ENCODE results near the gene NTNG1. TPM values are rescaled to one million over a fixed set of nuclear protein-coding genes. Genes with fewer than 3 reads are reported as not detected.
"Not testable (repeated sequence)": the region's sequence is repeated elsewhere in the genome, so short reads cannot be mapped to it uniquely, and the experiment has no call there.

NTNG1 gene
- polyA plus RNA-seq (ENCODE audit: insufficient read length in 4 of 4) = 10 to 100 TPM; 22.5 to 40.0 (median 29.9) TPM

DNA sequence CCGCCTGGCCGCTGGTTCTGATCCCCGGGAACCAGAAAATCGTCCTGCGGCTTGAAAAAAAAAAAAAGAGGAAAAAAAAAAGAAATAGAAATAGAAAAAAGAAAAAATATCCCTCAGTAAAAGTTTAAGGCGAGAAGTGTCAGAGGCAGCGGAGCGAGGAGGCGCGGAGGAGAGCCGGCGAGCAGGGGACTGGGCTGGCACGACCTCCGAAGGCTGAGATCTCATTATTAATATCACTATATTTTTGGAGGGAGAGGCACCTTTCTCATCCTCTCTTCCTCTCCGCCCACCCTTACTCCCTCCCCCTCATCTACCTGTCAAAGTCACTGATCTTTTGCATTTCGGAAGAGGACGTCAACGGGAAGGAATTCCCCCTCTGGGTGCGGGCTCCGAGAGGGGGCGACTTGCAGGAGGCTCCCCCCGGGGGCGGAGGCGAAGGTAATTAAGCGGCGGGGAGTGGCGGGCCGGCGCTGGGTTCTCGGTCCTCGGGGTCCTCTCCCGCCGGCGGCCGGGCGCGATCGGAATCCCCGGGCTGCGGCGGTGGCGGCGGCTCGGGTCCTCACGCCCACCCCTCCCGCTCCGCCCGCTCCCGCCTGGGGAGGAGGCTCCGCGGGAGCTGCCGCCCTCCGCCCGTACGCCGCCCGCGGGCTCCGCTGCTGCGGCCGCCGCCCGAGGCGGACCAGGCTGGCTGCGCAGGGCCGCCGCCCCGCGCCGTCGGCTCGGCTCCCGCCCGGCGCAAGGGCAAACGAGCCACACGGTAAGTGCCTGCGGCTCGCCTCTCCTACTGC, at the start of gene NTNG1:
TSS of gene NTNG1 (plus strand) at position 337 of the 788 bp plus-strand sequence.
- no peak for DNase-seq (ENCODE audit: low read depth in 4 of 4, low spot score in 2 of 4)

DNA sequence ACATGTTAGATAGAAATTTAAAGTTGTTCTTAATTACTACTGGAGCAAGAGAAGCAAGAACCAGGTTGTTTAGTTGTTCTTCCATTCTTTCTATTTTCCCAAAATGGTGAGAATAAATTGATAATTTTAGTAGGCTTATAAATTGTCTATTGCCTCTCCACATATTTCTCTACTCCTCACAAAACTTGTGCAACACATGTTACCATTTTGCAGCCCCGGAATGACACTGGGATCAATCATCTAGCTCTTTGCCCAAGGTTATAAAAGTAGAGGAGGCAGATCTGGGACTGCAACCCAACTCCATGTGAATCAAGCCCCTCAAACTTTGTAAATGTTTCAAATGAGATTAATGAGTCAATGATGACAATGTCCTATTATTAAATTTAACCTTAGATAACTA, 49.4 kb upstream of the NTNG1 start:
- DNase-seq (ENCODE audit: low read depth in 4 of 4, low spot score in 2 of 4) = no peak

DNA sequence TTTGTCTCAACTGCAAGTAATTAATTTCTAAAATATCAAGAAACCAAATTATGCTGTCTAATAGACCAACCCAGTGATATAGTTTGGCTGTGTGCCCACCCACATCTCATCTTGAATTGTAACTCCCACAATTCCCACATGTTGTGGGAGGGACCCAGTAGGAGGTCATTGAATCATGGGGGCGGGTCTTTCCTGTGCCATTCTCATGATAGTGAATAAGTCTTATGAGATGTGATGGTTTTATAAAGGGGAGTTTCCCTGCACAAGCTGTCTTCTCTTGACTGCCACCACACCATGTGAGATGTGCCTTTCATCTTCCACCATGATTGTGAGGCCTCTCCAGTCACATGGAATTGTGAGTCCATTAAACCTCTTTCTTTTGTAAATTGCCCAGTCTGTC, 47.4 kb upstream of the NTNG1 start:
- DNase-seq (ENCODE audit: low read depth in 4 of 4, low spot score in 2 of 4) = not testable (repeated sequence)

DNA sequence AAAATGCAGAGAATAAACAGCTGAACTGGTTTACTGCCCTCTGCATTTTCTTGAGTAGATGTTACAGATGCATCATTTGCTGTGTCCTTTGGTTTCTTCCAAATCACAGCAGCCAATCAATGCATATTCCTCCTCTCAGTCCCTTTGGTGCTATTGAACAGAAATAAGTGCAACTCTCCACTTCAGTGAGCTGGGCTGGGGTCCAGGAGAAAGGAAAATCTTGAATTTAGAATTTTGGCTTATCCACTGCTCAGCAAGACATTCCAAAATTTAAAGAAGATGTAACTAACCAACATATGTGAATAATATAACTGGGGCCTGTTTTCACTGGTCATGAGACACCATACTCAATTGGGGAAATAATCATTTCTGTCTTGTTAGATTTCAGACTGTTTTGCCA, 45.2 kb upstream of the NTNG1 start:
- no peak for DNase-seq (ENCODE audit: low read depth in 4 of 4, low spot score in 2 of 4)

DNA sequence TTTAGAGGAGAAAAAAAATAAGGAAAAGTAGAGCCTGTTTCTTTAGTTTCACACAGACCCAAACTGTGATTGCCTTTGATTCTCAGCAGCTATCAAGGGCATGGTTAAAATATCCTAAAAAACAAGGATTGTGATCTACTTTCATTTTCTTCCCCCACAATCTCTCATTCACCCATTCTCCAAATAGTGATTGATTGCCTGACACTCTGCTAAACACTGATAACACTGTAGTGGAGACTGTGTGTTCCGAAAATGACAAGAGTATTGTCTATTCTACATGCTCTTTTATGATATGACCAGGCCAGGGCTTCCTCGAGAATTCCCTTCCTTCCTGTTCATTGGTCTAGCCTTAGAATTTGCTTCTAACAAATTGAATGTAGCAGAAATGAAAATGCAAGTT, 44.1 kb upstream of the NTNG1 start:
- no peak for DNase-seq (ENCODE audit: low read depth in 4 of 4, low spot score in 2 of 4)

DNA sequence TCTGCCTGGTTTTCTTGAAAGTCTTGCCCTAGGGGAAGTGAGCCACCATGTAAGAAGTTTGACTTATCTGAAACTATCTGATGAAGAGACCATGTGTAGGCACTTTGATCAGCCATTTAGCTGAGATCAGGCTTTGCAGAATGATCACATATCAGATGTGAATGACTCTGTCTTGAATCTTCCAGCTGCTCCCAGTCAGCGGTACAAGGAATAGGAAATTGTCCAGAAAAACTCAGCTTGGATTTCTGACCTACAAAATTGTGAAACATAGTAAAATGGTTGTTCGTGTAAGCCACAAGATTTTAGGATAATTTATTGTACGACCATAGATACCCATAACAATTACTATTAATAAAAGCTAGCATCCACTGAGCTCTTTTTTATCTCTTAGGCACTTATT, 41.9 kb upstream of the NTNG1 start:
- no peak for DNase-seq (ENCODE audit: low read depth in 4 of 4, low spot score in 2 of 4)

DNA sequence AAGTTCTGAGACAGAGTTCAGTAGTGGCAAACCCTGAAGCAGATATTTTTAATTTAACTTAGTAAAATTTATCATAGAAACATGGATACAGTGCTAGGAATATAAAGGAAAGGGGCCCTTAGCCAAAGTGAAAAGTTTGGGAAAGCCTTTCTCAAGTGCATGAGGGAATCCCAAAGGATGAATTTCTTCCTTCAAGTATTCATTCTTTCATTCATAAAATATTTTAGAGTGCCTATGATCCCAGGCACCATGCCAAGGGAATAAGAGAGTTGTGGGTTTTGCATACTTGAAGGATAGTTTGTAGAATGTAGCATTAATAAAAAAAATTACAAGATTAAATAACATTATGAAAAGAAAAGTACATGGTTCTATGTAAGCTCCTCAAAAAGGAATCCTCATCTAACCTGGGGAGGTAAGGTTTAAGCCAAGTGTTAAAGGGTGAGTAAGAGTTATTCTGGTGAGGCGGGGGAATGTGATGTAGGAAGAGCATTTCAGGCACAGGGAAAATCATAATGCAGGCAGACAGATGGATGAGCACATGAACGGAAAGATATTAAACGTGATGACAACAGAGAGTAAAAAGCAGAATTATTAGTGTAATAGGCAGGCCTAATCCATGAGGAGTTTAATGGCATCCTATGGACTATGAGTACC, 40.4 kb upstream of the NTNG1 start:
- DNase-seq (ENCODE audit: low read depth in 4 of 4, low spot score in 2 of 4) = no peak

DNA sequence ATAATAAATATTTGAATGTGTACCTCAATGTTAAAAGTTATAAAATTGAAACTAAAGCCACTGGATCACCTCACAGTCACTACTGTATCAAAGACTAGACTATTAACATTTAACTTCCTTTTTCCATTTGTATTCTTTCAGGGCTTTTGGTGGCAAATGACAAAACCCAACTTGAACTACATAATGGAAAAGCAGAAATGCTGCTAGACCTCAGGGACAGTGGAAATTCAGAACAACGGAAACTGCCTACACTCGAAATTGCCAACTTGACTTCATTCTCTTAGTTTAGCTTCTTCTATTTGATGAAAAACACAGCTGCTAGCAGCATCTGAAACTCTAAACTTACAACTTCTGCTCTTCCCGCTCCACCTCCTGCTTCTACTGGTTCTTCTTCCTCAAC, 34.9 kb upstream of the NTNG1 start:
- DNase-seq (ENCODE audit: low read depth in 4 of 4, low spot score in 2 of 4) = no peak

DNA sequence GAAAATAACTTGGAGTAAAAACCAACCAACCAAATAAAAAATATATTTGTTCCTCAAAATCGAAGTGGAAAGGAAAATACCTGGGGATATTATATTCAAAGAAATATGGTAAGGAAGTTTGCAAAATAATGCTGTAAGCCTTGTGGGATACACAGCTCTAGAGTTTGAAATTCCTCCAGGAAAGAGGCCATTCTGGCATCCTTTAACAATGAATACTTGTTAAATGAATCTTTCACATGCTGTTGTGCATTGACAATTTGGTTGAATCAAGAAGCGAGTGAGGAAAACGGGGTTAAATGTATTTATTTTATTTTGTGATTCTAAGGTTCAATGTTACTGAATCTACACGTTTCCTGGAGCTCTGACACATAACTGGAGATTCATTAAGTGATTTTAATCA, 30.5 kb upstream of the NTNG1 start:
- DNase-seq (ENCODE audit: low read depth in 4 of 4, low spot score in 2 of 4) = no peak

DNA sequence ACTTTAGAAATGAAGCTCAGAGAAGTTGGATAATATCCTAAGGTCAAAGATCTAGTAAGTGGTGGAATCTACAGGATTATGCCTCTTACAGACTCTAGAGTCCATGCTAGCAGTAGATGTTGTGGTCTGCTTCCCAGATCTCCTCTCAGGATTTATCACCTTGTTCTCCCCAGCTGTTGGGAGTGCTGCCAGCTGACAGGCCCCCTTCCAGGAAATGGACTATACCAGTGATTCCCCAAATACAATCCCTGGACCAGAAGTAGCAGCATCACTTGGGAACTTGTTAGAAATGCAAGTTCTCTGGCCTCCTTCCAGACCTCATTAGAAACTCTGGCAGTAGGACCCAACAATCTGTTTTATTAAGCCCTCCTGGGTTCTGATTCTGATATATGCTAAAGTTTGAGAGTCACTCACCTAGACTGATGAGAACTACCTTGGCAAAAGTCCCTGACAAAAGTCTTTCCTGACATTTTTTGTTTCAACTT, 24.5 kb upstream of the NTNG1 start:
- DNase-seq (ENCODE audit: low read depth in 4 of 4, low spot score in 2 of 4) = no peak

DNA sequence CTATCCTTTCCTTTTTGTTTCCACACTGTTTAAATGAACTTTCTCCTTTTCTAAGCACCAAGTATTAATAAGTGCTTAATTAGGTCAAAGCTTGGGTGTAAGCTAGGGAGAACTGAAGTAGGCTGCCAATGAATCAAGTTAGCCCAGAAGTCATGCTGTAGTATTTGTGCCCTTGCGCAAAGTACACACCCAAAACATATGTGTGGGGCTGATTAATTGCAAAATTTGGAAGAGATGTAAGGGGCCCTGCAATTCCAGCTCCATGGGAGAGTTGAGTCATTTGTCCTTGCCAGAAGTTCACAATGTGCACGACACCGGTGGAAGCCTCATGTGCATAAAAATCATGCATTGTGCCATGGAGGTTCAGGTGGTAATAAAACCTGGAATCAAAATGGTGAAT, 18.6 kb upstream of the NTNG1 start:
- DNase-seq (ENCODE audit: low read depth in 4 of 4, low spot score in 2 of 4) = no peak

DNA sequence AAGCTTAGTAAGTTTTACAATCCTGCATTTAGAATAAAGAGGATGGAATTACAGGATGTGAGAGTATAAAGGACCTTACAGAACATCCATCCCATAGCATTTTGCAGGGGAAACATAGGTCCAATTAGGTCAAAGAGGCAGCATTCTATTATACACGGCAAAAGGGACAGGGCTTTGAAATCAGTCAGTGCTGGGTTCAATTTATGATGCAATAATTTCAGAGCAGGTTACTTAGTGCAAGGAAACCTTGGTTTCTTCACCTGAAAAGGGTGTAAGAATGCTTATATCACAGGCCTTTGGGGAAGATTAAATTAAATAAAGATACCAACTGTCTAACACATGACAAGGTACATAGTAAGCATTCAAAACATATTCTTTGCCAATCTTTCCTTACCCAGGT, 17.1 kb upstream of the NTNG1 start:
- no peak for DNase-seq (ENCODE audit: low read depth in 4 of 4, low spot score in 2 of 4)

DNA sequence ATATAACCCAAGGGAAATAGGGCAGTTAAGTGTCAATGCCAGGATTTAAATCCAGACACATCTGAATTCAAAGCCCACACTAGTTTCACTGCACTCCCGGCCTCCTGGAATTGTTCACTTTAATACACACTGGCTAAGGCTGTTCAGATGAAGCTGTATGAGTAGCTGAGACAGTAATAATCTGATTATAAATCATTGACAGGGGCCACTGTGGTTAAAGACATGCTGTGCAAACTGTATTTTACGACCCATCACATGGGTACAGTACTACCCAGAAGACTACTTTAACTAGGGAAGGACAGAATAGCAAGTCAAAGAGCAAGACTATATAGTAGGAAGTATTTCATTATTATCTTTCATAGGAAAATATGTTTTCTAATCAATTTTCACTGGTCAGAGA, 16.1 kb upstream of the NTNG1 start:
- no peak for DNase-seq (ENCODE audit: low read depth in 4 of 4, low spot score in 2 of 4)

DNA sequence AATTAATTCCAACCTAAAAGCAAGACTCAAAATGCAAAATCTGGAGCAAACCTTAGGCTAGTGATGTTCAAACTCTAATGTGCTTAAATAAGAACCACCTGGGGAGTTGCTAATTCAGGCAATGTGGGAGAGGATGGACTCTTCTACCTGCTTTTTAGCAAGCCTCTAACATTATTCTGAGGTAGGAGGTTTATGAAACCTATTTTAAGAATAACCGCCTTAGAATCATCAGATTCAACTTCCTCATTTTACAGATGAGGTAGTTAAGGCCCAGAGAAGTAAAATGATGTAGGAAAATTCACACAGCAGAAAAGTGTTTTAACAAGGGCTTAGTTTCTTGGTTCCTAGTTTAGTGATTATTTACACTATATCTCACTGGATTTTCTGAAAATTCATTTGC, 8.6 kb upstream of the NTNG1 start:
- no peak for DNase-seq (ENCODE audit: low read depth in 4 of 4, low spot score in 2 of 4)

DNA sequence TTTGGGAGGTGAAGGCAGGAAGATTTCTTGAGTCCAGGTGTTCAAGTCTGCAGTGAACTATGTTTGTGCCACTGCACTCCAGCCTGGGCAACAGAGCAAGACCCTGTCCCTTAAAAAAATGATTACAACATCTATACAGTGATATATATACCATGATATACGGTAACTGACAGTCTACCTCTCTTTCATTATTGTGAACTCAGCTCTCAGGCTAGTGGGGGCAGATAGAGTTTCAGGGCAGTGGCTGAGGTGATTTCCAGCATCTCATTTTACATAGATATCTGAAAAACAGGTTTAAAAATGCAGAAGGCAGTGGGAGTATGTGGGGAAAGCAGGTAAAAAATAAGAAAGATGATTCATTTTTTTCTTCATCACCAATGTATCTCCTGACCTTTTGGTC, 8.1 kb upstream of the NTNG1 start:
- no peak for DNase-seq (ENCODE audit: low read depth in 4 of 4, low spot score in 2 of 4)

DNA sequence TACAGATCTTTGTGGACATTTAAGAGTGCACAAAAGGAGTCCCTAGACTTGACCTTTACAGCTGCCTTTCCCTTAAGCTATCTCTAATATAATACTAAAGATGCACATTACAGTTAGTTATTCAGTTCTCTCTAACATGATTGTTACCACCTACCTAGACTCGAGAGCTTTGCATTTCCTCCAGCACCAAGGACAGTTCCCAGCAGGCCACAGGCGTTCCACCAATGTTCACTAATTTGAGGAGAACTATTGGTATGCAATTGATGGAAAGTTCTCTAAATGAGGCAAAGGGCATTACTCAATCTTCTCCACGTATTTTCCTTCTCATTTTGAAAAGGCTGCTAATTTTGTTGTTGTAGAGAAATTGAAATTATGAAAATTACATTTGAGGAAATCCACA, 5.4 kb upstream of the NTNG1 start:
- peak in 2 of 4 donors; percentile 34 to 51 for DNase-seq (ENCODE audit: low read depth in 4 of 4, low spot score in 2 of 4)

DNA sequence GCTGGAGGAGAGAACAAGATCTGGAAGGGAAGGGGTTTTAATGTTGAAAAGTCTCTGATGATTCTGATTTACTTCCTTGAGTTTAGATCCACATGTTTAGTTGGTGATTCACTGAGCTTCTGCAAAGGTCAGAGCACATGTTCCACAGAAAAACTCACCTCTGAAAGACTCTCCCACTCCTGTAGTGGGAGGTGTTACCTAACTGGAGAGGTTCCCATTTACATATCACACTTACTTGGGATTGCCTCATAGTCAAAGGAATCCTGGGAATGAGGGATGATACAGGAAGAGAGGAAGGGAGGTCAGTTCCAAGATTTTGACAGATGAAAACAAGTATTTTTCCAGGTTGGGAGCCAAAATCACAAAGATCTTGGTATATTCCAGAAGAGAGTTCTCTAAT, 2.7 kb upstream of the NTNG1 start:
- DNase-seq (ENCODE audit: low read depth in 4 of 4, low spot score in 2 of 4) = no peak

DNA sequence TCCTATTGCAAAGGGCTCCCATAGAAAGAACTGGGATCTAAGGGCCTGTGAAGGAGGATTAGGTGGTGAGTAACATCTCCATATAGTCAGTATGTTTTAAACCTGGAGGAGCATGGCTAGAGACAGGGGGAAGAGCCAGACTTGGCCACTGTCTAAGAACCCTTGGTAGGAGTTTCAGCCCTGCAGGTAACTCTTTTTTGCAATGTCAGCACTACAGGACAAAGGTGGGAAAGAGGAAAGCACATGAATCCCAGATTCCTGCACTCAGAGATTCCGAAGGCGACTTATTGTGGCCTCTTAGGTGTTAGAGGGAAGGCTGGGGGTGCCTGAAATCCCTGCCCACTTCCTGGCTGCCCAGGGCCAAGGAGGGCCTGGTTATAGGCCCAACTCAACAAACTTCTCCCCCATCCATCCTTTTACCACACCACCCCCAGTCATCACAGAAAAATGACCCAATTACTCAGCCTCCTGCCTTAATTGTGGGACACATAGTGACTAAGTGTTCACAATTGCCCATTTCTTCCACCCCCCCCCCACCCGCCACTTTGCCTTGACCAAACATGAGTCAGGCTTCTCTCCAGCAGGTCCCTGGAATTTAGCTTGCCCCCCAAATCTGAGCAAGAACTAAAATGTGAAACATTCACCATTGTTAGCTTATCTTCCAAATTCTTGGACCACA, 1.9 kb upstream of the NTNG1 start:
- DNase-seq (ENCODE audit: low read depth in 4 of 4, low spot score in 2 of 4) = no peak

DNA sequence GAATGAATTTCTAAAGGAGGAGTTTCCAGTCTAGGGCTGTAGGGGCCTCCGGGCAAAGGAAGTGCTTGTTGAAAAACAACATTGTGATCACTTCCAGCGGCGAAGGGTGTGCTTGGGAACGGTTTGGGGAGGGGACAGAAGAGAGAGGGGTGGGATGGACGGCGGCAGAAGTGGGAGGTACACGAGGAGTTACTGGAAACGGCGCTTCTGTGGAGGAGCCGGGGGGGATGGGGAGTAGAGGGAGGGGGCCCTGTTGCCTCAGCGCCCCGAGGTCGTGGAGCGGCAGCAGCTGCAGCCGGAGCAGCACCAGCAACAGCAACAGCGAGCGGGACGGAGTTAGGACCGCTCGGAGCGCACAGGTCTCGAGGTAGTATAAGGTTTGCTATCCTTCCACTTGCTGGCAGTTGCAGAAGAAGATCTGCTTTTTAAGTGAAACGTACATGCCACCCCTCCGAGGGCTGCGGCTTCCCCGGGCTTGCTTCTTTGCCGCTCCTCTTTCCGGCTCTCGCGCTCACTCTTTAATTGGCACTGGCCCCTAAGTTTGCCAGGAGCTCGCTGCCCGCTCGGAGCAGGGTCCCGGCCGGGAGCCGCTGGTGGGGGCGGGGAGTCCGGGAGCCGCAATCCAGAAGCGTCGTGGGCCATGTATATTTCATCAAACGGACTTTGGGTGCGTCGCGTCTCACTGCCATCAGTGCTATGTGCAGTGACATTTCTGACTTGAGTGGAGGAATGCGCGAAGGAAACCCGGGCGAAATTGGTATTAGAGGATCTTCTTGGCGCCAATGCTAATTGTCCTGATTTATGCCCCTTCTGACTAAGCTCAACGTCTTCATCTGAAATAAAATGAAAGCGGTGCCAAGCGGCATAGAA, 771 bp upstream of the NTNG1 start:
- peak in 1 of 4 donors; percentile 13 for DNase-seq (ENCODE audit: low read depth in 4 of 4, low spot score in 2 of 4)

DNA sequence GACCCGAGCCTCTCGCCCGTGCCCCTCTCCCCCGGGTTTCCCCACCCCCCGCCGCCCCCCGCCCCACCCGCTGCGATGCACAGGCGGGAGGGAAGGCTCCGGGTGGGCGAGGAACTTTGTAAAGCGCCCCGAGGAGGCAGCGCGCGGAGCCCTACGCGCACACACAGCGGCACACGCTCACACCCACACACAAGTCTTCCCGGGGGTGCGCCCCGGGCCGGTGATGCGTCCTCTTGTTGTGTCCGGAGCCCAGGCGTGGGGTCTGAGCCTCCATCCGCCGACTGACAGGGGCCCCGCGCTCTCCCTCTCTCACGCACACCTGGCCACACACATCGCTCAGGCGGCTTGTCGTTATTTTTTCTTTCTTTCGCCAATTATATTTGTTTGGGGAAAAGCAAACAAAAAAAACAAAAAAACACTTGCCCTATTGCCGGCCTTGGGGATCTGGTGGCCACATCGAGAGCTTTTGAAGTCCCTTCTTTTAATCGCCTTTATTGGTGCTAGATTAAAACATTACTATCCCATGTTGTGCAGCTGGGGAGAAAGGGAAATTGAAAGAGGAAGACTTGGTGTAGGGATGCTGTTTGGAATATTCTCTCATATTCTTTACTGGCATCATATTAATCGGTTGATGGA, 770 bp downstream of the NTNG1 start:
- DNase-seq (ENCODE audit: low read depth in 4 of 4, low spot score in 2 of 4) = no peak
